Measurements from ENCODE around the gene SLC24A3. TPM values are rescaled to one million over a fixed set of nuclear protein-coding genes. Genes with fewer than 3 reads are reported as not detected.

The SLC24A3 gene
- total and polyA plus RNA-seq, 2 experiments from 2014 or later, result 0.48 to 1.7 TPM

DNA sequence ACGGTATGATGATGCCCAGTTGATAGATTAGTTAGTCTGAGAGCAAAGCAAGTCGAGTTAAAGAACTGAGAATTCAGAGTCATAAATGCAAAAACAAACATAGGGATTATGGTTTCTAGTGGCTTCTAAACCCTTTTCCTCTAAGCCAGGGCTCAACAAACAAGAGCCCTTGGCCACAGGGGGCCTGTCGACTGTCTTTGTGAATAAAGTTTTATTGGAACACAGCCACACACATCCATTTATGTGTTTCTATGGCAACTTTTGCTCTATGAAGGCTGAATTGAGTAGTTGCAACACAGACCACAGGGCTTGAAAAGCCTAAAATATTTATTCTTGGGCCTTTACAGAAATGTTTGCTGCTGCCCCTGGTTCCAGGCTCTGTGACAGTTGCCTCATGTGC is 76.2 kb downstream of the SLC24A3 start:
- Histone ChIP-seq H3K4me1 (ENCODE audit: insufficient read depth) (no peaks in the 10 kb centered on the region), H3K9me2 (replicated peaks; ENCODE audit: insufficient read depth) (no peaks in the 10 kb centered on the region), H4K20me1 (ENCODE audit: insufficient read depth, poor library complexity, severe bottlenecking) (no peaks in the 10 kb centered on the region), H3K4me2 (no peak overlapping the region), H3K36me3 (replicated peaks; ENCODE audit: insufficient read depth, low read depth) (no peaks in the 10 kb centered on the region), H3K27me3 (no peaks in the 10 kb centered on the region), H3K9me3 (ENCODE audit: low read depth) (no peaks in the 10 kb centered on the region), H2AFZ (no peak overlapping the region), H3K4me3 (no peak overlapping the region), H3K79me2 (no peaks in the 10 kb centered on the region), H3K27ac (no peak overlapping the region)
- TF ChIP-seq EZH2phosphoT487 (IDR thresholded peaks at IDR 0.05; ENCODE audit: low read depth, severe bottlenecking, unreplicated experiment) (no peak), EZH2 (IDR thresholded peaks at IDR 0.05; ENCODE audit: borderline replicate concordance) (no peak)
- TF ChIP-seq, protein P1, sequence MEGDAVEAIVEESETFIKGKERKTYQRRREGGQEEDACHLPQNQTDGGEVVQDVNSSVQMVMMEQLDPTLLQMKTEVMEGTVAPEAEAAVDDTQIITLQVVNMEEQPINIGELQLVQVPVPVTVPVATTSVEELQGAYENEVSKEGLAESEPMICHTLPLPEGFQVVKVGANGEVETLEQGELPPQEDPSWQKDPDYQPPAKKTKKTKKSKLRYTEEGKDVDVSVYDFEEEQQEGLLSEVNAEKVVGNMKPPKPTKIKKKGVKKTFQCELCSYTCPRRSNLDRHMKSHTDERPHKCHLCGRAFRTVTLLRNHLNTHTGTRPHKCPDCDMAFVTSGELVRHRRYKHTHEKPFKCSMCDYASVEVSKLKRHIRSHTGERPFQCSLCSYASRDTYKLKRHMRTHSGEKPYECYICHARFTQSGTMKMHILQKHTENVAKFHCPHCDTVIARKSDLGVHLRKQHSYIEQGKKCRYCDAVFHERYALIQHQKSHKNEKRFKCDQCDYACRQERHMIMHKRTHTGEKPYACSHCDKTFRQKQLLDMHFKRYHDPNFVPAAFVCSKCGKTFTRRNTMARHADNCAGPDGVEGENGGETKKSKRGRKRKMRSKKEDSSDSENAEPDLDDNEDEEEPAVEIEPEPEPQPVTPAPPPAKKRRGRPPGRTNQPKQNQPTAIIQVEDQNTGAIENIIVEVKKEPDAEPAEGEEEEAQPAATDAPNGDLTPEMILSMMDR (IDR thresholded peaks at IDR 0.05; ENCODE audit: poor library complexity), result no peak
- 15% methylated on average over 3 of the region's 3 CpGs for WGBS (ENCODE audit: low lambda C conversion rate, missing lambda C conversion rate)
- no peak for DNase-seq (ENCODE audit: low spot score)

DNA sequence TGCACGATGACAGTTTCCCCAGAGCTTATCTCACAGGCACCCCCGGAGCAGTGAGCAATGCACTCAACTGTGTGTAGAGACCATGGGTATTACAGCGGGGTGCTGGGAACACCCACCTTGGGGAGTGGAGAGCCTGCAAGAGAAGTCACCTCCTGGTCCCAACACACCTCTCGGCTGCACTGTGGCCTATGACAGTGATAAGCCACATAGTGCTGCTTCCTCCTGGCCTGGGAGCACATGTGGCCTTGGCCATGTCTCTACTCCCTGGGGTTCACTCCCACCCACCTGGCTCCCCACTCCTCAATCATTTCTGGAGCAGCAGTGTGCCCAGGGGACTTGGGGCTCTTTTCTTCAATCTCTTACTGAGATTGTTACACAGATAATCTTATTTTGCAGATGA is 77.0 kb downstream of the SLC24A3 start:
- Histone ChIP-seq H3K9me2 (replicated peaks; ENCODE audit: insufficient read depth) (no peaks in the 10 kb centered on the region), H3K9me3 (ENCODE audit: low read depth) (no peaks in the 10 kb centered on the region), H3K4me1 (ENCODE audit: insufficient read depth) (no peaks in the 10 kb centered on the region), H3K36me3 (replicated peaks; ENCODE audit: insufficient read depth, low read depth) (no peaks in the 10 kb centered on the region), H4K20me1 (ENCODE audit: insufficient read depth, poor library complexity, severe bottlenecking) (no peaks in the 10 kb centered on the region), H3K4me2 (no peak overlapping the region), H3K79me2 (no peaks in the 10 kb centered on the region), H3K4me3 (no peak overlapping the region), H2AFZ (no peak overlapping the region), H3K27me3 (no peaks in the 10 kb centered on the region), H3K27ac (no peak overlapping the region)
- DNase-seq (ENCODE audit: low spot score), result no peak
- WGBS (ENCODE audit: low lambda C conversion rate, missing lambda C conversion rate), result 95% methylated on average over 4 of the region's 4 CpGs
- TF ChIP-seq, protein P1 (IDR thresholded peaks at IDR 0.05; ENCODE audit: poor library complexity), result no peak
- TF ChIP-seq EZH2 (IDR thresholded peaks at IDR 0.05; ENCODE audit: borderline replicate concordance), result no peak
- TF ChIP-seq EZH2phosphoT487 (IDR thresholded peaks at IDR 0.05; ENCODE audit: low read depth, severe bottlenecking, unreplicated experiment), result no peak

DNA sequence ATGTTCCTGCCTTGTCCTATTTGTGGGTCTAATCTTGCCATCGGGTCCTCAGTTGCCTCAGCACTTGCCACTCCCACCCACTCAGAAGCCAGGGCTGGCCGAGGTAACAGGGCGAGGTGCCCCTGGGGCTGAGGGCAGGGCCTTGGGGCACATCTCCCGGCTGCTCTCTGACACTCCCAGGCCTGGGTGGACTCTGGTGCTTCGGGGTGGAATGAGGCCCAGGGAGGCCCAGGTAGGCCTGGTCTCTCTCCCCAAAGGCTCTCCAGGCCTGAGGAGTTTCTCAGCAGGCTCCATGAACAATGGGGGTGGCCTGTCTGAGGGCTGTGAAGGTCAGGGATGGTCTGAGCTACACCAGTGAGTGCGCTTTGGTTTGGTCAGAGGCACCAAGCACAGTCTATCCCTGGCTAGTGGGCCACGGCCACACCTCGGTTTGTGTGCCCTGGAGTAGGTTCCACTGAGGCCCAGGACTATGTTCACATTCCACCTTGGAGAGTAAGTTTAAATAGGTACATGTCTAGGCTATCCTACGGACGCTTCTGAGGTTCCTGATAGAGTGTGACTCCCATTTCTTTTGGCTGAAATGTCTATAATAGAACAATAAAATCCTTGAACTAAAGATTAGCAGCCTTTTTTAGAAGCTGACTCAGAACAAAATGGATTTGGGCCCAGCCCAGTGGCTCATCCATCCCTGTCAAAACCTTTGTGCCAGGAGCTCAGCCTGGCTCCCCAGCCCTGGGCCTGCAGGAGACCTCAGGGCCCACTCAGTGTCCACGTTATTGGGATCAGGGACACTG is 78.8 kb downstream of the SLC24A3 start:
- no peaks in the 10 kb centered on the region for H3K9me3 ChIP-seq (ENCODE audit: low read depth)
- H3K27me3 ChIP-seq, result no peaks in the 10 kb centered on the region
- TF ChIP-seq, protein P1 (IDR thresholded peaks at IDR 0.05; ENCODE audit: poor library complexity), result no peak
- 90% methylated on average over 11 of the region's 11 CpGs for WGBS (ENCODE audit: low lambda C conversion rate, missing lambda C conversion rate)
- no peaks in the 10 kb centered on the region for H3K79me2 ChIP-seq
- DNase-seq (ENCODE audit: low spot score), result no peak
- H3K9me2 ChIP-seq (replicated peaks; ENCODE audit: insufficient read depth), result no peaks in the 10 kb centered on the region
- no peak overlapping the region for H3K27ac ChIP-seq
- H2AFZ ChIP-seq, result no peak overlapping the region
- no peaks in the 10 kb centered on the region for H3K4me1 ChIP-seq (ENCODE audit: insufficient read depth)
- no peaks in the 10 kb centered on the region for H3K36me3 ChIP-seq (replicated peaks; ENCODE audit: insufficient read depth, low read depth)
- H3K4me2 ChIP-seq, result no peak overlapping the region
- H4K20me1 ChIP-seq (ENCODE audit: insufficient read depth, poor library complexity, severe bottlenecking), result no peaks in the 10 kb centered on the region
- H3K4me3 ChIP-seq, result no peak overlapping the region
